ENCODE results near the gene SLC2A11.

- TF ChIP-seq CTCF (IDR thresholded peaks at IDR 0.05; ENCODE audit: low read depth, low read length) (no peak), POLR2A (IDR thresholded peaks at IDR 0.05; ENCODE audit: extremely low read depth, insufficient read length) (no peak), MAX (IDR thresholded peaks at IDR 0.05; ENCODE audit: low read depth, low read length) (no peak), MYC (IDR thresholded peaks at IDR 0.05; ENCODE audit: low read depth, low read length) (no peak)
Observed at GRCh38 chr22:23897320-23897719, 39.6 kb downstream of the SLC2A11 start.

Measured in NB4 (cell line).